HEK293 (cell line): ENCODE data around the gene BEND6.

Source experiments
- CTCF ChIA-PET: fragments of 350-600 bp; formaldehyde crosslinking; extraction: SDS; loops from one replicate; lab custom pipeline; 2021; ENCODE audit warnings: antibody characterized with exemption; lab: Yijun Ruan, JAX
- POLR2A ChIA-PET: fragments of 300-600 bp; formaldehyde crosslinking; extraction: SDS; loops from one replicate; lab custom pipeline; 2020; ENCODE audit warnings: antibody characterized with exemption, inconsistent platforms; lab: Yijun Ruan, JAX
- H3K27ac ChIP-seq: fragments of 200-500 bp; sonication (Bioruptor generic); 2 replicates; pipeline ENCODE4 v1.5.1; 2014; ENCODE audit warnings: low read depth, low read length, control low read depth, inconsistent platforms; ENCODE audit errors: extremely low read depth
- H3K36me3 ChIP-seq, 2 experiments: fragments of 200-500 bp in 1 of 2; sonication (Bioruptor generic) in 1 of 2; 1 replicate in 1 of 2; 2 replicates in 1 of 2; pipeline ENCODE4 v1.5.1; 2014 to 2017; ENCODE audit warnings: inconsistent platforms in 2 of 2, low read length in 2 of 2; ENCODE audit not compliant: control insufficient read depth in 2 of 2, insufficient read depth in 1 of 2
- H3K4me1 ChIP-seq: fragments of 200-500 bp; sonication (Bioruptor generic); 2 replicates; pipeline ENCODE4 v1.5.1; 2014; ENCODE audit warnings: mild to moderate bottlenecking, low read length, inconsistent platforms; ENCODE audit not compliant: control insufficient read depth, insufficient read depth
- H3K4me3 ChIP-seq: 2 replicates; pipeline ENCODE4 v1.5.1; 2011; ENCODE audit warnings: low read depth, mild to moderate bottlenecking, control low read depth, low read length, moderate library complexity
- H3K9me3 ChIP-seq: fragments of 200-500 bp; sonication (Bioruptor generic); 2 replicates; pipeline ENCODE4 v1.5.1; 2014; ENCODE audit warnings: low read depth, low read length, inconsistent platforms; ENCODE audit not compliant: control insufficient read depth, insufficient read depth
- PRDM1 ChIP-seq: fragments of 450-650 bp; formaldehyde crosslinking; IDR thresholded peaks from 2 replicates; pipeline ENCODE4; 2016; ENCODE audit warnings: missing biosample characterization, missing genetic modification characterization
- SCRT2 ChIP-seq: fragments of 450-650 bp; formaldehyde crosslinking; IDR thresholded peaks from 2 replicates; pipeline ENCODE4 v1.5.1; 2016; ENCODE audit warnings: missing biosample characterization, missing genetic modification characterization
- WT1 ChIP-seq: fragments of 450-650 bp; formaldehyde crosslinking; IDR thresholded peaks from 2 replicates; pipeline ENCODE4 v1.5.1; 2016; ENCODE audit warnings: missing biosample characterization, missing genetic modification characterization
- YY1 ChIP-seq: fragments of 450-650 bp; formaldehyde crosslinking; IDR thresholded peaks from 2 replicates; pipeline ENCODE4 v1.5.1; 2018; ENCODE audit warnings: missing biosample characterization, missing genetic modification characterization
- ZBTB17 ChIP-seq: fragments of 450-650 bp; formaldehyde crosslinking; IDR thresholded peaks from 2 replicates; pipeline ENCODE4 v1.5.1; 2016; ENCODE audit warnings: missing biosample characterization, missing genetic modification characterization
- ZBTB20 ChIP-seq: fragments of 450-650 bp; formaldehyde crosslinking; IDR thresholded peaks from 2 replicates; pipeline ENCODE4 v1.5.1; 2016; ENCODE audit warnings: missing biosample characterization, missing genetic modification characterization
- ZBTB8A ChIP-seq: fragments of 450-650 bp; formaldehyde crosslinking; IDR thresholded peaks from 2 replicates; pipeline ENCODE4 v1.5.1; 2016; ENCODE audit warnings: missing biosample characterization, missing genetic modification characterization
- ZFP69B ChIP-seq: fragments of 450-650 bp; formaldehyde crosslinking; IDR thresholded peaks from 2 replicates; pipeline ENCODE4 v1.5.1; 2016; ENCODE audit warnings: missing biosample characterization, missing genetic modification characterization
- ZNF133 ChIP-seq: fragments of 450-650 bp; formaldehyde crosslinking; IDR thresholded peaks from 2 replicates; pipeline ENCODE4 v1.5.1; 2016; ENCODE audit warnings: missing biosample characterization, missing genetic modification characterization
- ZNF146 ChIP-seq: fragments of 450-650 bp; formaldehyde crosslinking; IDR thresholded peaks from 2 replicates; pipeline ENCODE4 v1.5.1; 2016; ENCODE audit warnings: missing biosample characterization, missing genetic modification characterization
- ZNF174 ChIP-seq: fragments of 450-650 bp; formaldehyde crosslinking; IDR thresholded peaks from 2 replicates; pipeline ENCODE4 v1.5.0; 2017; ENCODE audit warnings: missing biosample characterization, mild to moderate bottlenecking, missing genetic modification characterization
- ZNF2 ChIP-seq: fragments of 450-650 bp; formaldehyde crosslinking; IDR thresholded peaks from 2 replicates; pipeline ENCODE4 v1.5.1; 2016; ENCODE audit warnings: missing biosample characterization, missing genetic modification characterization
- ZNF274 ChIP-seq, 2 experiments: fragments of 200-500 bp in 1 of 2; fragments of 450-650 bp in 1 of 2; sonication (Bioruptor generic) in 1 of 2; formaldehyde crosslinking in 1 of 2; IDR thresholded peaks; 2 replicates each; pipeline versions ENCODE4 v1.5.1 to v1.6.1; 2014 to 2016; ENCODE audit warnings: borderline replicate concordance in 1 of 2, inconsistent platforms in 1 of 2, low read length in 1 of 2, missing biosample characterization in 1 of 2, missing genetic modification characterization in 1 of 2
- ZNF335 ChIP-seq: fragments of 450-650 bp; formaldehyde crosslinking; conservative IDR thresholded peaks from 2 replicates; pipeline ENCODE4 v1.5.1; 2016; ENCODE audit warnings: missing biosample characterization, missing genetic modification characterization
- ZNF510 ChIP-seq: fragments of 450-650 bp; formaldehyde crosslinking; IDR thresholded peaks from 2 replicates; pipeline ENCODE4 v1.5.1; 2018; ENCODE audit warnings: mild to moderate bottlenecking, missing genetic modification characterization, missing biosample characterization; ENCODE audit not compliant: insufficient replicate concordance
- ZNF677 ChIP-seq: fragments of 450-650 bp; IDR thresholded peaks from 2 replicates; pipeline ENCODE4 v1.5.0; 2018; ENCODE audit warnings: missing biosample characterization, mild to moderate bottlenecking, missing genetic modification characterization, moderate library complexity
- ZNF777 ChIP-seq: fragments of 450-650 bp; formaldehyde crosslinking; IDR thresholded peaks from 2 replicates; pipeline ENCODE4 v1.5.1; 2017; ENCODE audit warnings: missing biosample characterization, missing genetic modification characterization, borderline replicate concordance
- TF ChIP-seq, protein P1 (sequence below): fragments of 450-650 bp; formaldehyde crosslinking; IDR thresholded peaks from 2 replicates; pipeline ENCODE4 v1.5.1; 2016; ENCODE audit warnings: missing biosample characterization, missing genetic modification characterization
- TF ChIP-seq, protein P2 (sequence below): fragments of 450-650 bp; formaldehyde crosslinking; optimal IDR thresholded peaks from 2 replicates; pipeline ENCODE3; 2016; ENCODE audit warnings: missing biosample characterization, mild to moderate bottlenecking, missing genetic modification characterization
- TF ChIP-seq, protein P3 (sequence below): fragments of 450-650 bp; formaldehyde crosslinking; IDR thresholded peaks from 2 replicates; pipeline ENCODE4 v1.5.1; 2017; ENCODE audit warnings: missing biosample characterization, missing genetic modification characterization
- TF ChIP-seq, protein P4 (sequence below): fragments of 450-650 bp; formaldehyde crosslinking; IDR thresholded peaks from 2 replicates; pipeline ENCODE4 v1.5.1; 2016; ENCODE audit warnings: missing biosample characterization, missing genetic modification characterization
- TF ChIP-seq, protein P5 (sequence below): fragments of 450-650 bp; formaldehyde crosslinking; IDR thresholded peaks from 2 replicates; pipeline ENCODE4 v1.5.1; 2016; ENCODE audit warnings: missing biosample characterization, missing genetic modification characterization
- TF ChIP-seq, protein P6 (sequence below): fragments of 450-650 bp; formaldehyde crosslinking; IDR thresholded peaks from 2 replicates; pipeline ENCODE4 v1.5.1; 2016; ENCODE audit warnings: missing biosample characterization, missing genetic modification characterization
- TF ChIP-seq, protein P7 (sequence below): fragments of 450-650 bp; formaldehyde crosslinking; IDR thresholded peaks from 2 replicates; pipeline ENCODE4 v1.5.1; 2016; ENCODE audit warnings: missing biosample characterization, missing genetic modification characterization

Gene BEND6, protein sequence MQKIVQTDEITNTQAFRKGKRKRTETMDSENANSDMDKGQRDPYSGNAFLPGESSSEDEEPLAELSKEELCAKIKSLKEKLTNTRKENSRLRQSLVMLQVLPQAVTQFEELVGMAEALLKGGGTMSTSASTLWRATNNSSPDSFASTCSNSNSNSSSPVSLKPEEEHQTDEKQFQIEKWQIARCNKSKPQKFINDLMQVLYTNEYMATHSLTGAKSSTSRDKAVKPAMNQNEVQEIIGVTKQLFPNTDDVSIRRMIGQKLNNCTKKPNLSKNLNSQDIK

DNA sequence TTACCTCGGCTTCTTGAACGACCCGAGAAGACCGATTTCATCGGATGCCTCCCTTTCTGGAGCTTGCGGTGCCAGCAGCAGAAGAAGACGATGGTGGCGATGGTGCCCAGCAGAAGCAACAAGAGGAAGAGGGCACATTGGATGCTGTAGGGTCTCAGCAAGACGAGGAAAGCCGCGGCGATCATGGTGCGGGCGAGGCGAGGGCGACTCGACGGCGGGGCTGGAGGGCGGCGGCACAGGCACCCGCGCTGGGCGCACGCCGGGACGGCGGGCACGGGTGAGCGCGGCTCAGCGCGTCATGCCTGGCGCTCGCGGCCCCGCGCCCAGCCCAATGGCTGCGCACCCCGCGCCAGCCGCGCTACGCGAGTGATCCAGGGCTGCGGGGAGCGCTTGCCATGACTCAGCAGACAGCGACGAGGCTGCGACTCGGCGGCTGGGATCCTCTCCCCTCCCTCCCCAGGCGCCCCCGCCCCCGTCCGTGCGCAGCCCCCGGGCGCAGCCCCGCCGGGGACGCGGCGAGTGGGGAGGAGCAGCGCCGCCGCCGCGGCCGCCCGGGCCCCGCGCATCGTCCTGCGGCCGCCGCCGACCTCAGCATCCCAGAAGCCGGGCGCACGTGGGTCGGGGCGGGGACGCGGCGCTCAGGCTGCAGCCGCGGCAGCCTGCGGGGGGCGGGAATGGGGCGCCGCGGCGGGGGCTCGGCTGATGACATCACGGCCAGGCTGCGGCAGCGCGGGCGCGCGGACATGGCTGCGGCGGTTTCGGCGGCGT, at the start of gene BEND6:
TSS of gene BEND6 (plus strand) at position 705 of the 768 bp plus-strand sequence. CDS start 26,704 bp downstream, outside the sequence.
- POLR2A ChIA-PET: interaction anchor here (0.6 to 1.4 kb wide), 17 partner anchors 7 to 268 kb away, joined by 3 to 15 read pairs (median 5); partner anchors contain the start of genes KIAA1586, RAB23 and ZNF451
- H3K4me1 ChIP-seq: peaks cover 12% of the 10 kb centered on the region
- TF ChIP-seq, protein P1, sequence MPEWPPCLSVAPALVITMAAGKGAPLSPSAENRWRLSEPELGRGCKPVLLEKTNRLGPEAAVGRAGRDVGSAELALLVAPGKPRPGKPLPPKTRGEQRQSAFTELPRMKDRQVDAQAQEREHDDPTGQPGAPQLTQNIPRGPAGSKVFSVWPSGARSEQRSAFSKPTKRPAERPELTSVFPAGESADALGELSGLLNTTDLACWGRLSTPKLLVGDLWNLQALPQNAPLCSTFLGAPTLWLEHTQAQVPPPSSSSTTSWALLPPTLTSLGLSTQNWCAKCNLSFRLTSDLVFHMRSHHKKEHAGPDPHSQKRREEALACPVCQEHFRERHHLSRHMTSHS: no peak
- TF ChIP-seq PRDM1 (no peak), WT1 (tag by site-specific recombination) (no peak), ZNF174 (no peak), ZBTB17 (peak; percentile 79), ZNF274 (IDR thresholded peaks at IDR 0.05; ENCODE audit: low read length) (no peak), ZNF274 (tag by site-specific recombination; IDR thresholded peaks at IDR 0.05; ENCODE audit: borderline replicate concordance) (no peak), ZNF677 (tag by site-specific recombination) (peak; percentile 24; the same call in 1 of the 2 replicates), ZNF777 (tag by site-specific recombination) (peak; percentile 92), SCRT2 (tag by site-specific recombination) (0 out of 2 replicates have a peak, but pooled peaks have one; percentile 31), ZBTB20 (tag by site-specific recombination) (peak; percentile 9), ZNF510 (tag by site-specific recombination) (no peak), ZNF335 (tag by site-specific recombination) (peak; percentile 94), ZNF2 (0 out of 2 replicates have a peak, but pooled peaks have one; percentile 30), ZFP69B (tag by site-specific recombination) (no peak), ZNF133 (tag by site-specific recombination) (no peak), ZBTB8A (tag by site-specific recombination) (peak; percentile 98), YY1 (tag by site-specific recombination) (peak; percentile 35; the same call in 1 of the 2 replicates), ZNF146 (tag by site-specific recombination) (no peak)
- TF ChIP-seq, protein P2, sequence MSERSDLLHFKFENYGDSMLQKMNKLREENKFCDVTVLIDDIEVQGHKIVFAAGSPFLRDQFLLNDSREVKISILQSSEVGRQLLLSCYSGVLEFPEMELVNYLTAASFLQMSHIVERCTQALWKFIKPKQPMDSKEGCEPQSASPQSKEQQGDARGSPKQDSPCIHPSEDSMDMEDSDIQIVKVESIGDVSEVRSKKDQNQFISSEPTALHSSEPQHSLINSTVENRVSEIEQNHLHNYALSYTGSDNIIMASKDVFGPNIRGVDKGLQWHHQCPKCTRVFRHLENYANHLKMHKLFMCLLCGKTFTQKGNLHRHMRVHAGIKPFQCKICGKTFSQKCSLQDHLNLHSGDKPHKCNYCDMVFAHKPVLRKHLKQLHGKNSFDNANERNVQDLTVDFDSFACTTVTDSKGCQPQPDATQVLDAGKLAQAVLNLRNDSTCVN (tag by site-specific recombination): peak; percentile 65
- TF ChIP-seq, protein P3, sequence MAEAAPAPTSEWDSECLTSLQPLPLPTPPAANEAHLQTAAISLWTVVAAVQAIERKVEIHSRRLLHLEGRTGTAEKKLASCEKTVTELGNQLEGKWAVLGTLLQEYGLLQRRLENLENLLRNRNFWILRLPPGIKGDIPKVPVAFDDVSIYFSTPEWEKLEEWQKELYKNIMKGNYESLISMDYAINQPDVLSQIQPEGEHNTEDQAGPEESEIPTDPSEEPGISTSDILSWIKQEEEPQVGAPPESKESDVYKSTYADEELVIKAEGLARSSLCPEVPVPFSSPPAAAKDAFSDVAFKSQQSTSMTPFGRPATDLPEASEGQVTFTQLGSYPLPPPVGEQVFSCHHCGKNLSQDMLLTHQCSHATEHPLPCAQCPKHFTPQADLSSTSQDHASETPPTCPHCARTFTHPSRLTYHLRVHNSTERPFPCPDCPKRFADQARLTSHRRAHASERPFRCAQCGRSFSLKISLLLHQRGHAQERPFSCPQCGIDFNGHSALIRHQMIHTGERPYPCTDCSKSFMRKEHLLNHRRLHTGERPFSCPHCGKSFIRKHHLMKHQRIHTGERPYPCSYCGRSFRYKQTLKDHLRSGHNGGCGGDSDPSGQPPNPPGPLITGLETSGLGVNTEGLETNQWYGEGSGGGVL (tag by site-specific recombination): peak; percentile 38; the same call in 1 of the 2 replicates
- TF ChIP-seq, protein P4, sequence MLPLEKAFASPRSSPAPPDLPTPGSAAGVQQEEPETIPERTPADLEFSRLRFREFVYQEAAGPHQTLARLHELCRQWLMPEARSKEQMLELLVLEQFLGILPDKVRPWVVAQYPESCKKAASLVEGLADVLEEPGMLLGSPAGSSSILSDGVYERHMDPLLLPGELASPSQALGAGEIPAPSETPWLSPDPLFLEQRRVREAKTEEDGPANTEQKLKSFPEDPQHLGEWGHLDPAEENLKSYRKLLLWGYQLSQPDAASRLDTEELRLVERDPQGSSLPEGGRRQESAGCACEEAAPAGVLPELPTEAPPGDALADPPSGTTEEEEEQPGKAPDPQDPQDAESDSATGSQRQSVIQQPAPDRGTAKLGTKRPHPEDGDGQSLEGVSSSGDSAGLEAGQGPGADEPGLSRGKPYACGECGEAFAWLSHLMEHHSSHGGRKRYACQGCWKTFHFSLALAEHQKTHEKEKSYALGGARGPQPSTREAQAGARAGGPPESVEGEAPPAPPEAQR (tag by site-specific recombination): no peak
- TF ChIP-seq, protein P5, sequence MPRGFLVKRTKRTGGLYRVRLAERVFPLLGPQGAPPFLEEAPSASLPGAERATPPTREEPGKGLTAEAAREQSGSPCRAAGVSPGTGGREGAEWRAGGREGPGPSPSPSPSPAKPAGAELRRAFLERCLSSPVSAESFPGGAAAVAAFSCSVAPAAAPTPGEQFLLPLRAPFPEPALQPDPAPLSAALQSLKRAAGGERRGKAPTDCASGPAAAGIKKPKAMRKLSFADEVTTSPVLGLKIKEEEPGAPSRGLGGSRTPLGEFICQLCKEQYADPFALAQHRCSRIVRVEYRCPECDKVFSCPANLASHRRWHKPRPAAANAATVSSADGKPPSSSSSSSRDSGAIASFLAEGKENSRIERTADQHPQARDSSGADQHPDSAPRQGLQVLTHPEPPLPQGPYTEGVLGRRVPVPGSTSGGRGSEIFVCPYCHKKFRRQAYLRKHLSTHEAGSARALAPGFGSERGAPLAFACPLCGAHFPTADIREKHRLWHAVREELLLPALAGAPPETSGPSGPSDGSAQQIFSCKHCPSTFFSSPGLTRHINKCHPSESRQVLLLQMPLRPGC (tag by site-specific recombination): no peak
- TF ChIP-seq, protein P6, sequence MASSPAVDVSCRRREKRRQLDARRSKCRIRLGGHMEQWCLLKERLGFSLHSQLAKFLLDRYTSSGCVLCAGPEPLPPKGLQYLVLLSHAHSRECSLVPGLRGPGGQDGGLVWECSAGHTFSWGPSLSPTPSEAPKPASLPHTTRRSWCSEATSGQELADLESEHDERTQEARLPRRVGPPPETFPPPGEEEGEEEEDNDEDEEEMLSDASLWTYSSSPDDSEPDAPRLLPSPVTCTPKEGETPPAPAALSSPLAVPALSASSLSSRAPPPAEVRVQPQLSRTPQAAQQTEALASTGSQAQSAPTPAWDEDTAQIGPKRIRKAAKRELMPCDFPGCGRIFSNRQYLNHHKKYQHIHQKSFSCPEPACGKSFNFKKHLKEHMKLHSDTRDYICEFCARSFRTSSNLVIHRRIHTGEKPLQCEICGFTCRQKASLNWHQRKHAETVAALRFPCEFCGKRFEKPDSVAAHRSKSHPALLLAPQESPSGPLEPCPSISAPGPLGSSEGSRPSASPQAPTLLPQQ (tag by site-specific recombination): peak; percentile 42; the same call in 1 of the 2 replicates
- TF ChIP-seq, protein P7, sequence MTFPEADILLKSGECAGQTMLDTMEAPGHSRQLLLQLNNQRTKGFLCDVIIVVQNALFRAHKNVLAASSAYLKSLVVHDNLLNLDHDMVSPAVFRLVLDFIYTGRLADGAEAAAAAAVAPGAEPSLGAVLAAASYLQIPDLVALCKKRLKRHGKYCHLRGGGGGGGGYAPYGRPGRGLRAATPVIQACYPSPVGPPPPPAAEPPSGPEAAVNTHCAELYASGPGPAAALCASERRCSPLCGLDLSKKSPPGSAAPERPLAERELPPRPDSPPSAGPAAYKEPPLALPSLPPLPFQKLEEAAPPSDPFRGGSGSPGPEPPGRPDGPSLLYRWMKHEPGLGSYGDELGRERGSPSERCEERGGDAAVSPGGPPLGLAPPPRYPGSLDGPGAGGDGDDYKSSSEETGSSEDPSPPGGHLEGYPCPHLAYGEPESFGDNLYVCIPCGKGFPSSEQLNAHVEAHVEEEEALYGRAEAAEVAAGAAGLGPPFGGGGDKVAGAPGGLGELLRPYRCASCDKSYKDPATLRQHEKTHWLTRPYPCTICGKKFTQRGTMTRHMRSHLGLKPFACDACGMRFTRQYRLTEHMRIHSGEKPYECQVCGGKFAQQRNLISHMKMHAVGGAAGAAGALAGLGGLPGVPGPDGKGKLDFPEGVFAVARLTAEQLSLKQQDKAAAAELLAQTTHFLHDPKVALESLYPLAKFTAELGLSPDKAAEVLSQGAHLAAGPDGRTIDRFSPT (tag by site-specific recombination): 0 out of 2 replicates have a peak, but pooled peaks have one; percentile 64

More for the DNA sequence above, at the start of gene BEND6:
- Histone ChIP-seq H3K27ac (peak within 1 kb of the TSS; percentile 70; the same call in 1 of the 2 replicates), H3K9me3 (no peaks in the 10 kb centered on the region), H3K4me3 (peak within 1 kb of the TSS; percentile 62), H3K36me3 (no peaks in the 10 kb centered on the region)
- CTCF ChIA-PET: interaction anchor here (0.6 to 3.5 kb wide), 45 partner anchors 9 to 596 kb away, joined by 3 to 44 read pairs (median 4); partner anchors contain the start of gene PRIM2
